Endothelial cell of umbilical vein (primary cell): ENCODE results near the gene TBC1D3C. TPM values are rescaled to one million over a fixed set of nuclear protein-coding genes. Genes with fewer than 3 reads are reported as not detected.
"Not testable (repeated sequence)": the region's sequence is repeated elsewhere in the genome, so short reads cannot be mapped to it uniquely, and the experiment has no call there.

Source experiments
- Bru-seq: library from RNA; stranded (reverse); fragments of 400-500 nt; gene quantifications from one replicate; lab custom pipeline; 2021; lab: Mats Ljungman, UMichigan
- BruChase-seq, 2 experiments: library from RNA; stranded (reverse); fragments of 400-500 nt; gene quantifications; one replicate each; lab custom pipeline; 2021; lab: Mats Ljungman, UMichigan
- BruUV-seq: library from RNA; stranded (reverse); fragments of 400-500 nt; replicated peaks from 2 replicates; lab custom pipeline; 2021; lab: Mats Ljungman, UMichigan
- CTCF ChIA-PET: fragments of 300-600, 350-600 bp; sonication (Branson Sonifier 250); formaldehyde crosslinking; loops from one replicate; lab custom pipeline; 2021; ENCODE audit warnings: antibody characterized with exemption, inconsistent platforms; lab: Charles Lee
- POLR2A ChIA-PET: fragments of 300-600, 350-600 bp; sonication (Branson Sonifier 250); formaldehyde crosslinking; loops from one replicate; lab custom pipeline; 2021; ENCODE audit warnings: antibody characterized with exemption, inconsistent platforms; lab: Charles Lee
- DNase-seq: peaks from one replicate; pipeline ENCODE4 v3.0.0-alpha.2; 2011; ENCODE audit warnings: low read depth, low spot score
- FAIRE-seq: peaks from 2 replicates; lab custom pipeline; 2011; peaks lifted over from hg19 to GRCh38; lab: Jason Lieb, UNC
- H2AFZ ChIP-seq: 2 replicates; pipeline ENCODE4 v1.6.0; 2012; ENCODE audit warnings: low read depth, low read length, control low read depth, inconsistent platforms
- H3K27ac ChIP-seq: 2 replicates; pipeline ENCODE4 v1.5.1; 2011; ENCODE audit warnings: low read depth, mild to moderate bottlenecking, control low read depth, low read length, moderate library complexity; ENCODE audit not compliant: insufficient read depth
- H3K27me3 ChIP-seq, 2 experiments: 2 replicates each; pipeline versions ENCODE4 v1.6.0 to v1.6.1; 2011; ENCODE audit warnings: low read length in 2 of 2, mixed read lengths in 1 of 2; ENCODE audit not compliant: control insufficient read depth in 2 of 2, insufficient read depth in 2 of 2
- H3K36me3 ChIP-seq, 2 experiments: 2 replicates in 1 of 2; 3 replicates in 1 of 2; pipeline ENCODE4 v1.5.1; 2011; ENCODE audit warnings: low read length in 2 of 2, mild to moderate bottlenecking in 1 of 2, moderate library complexity in 1 of 2; ENCODE audit not compliant: control insufficient read depth in 2 of 2, insufficient read depth in 2 of 2; ENCODE audit errors: extremely low read depth in 1 of 2
- H3K4me1 ChIP-seq: 3 replicates; pipeline ENCODE4 v1.5.1; 2011; ENCODE audit warnings: mild to moderate bottlenecking, low read length; ENCODE audit not compliant: control insufficient read depth, insufficient read depth; ENCODE audit errors: extremely low read depth
- H3K4me2 ChIP-seq: 2 replicates; pipeline ENCODE4 v1.6.1; 2011; ENCODE audit warnings: low read length, control low read depth, mixed read lengths; ENCODE audit not compliant: insufficient read depth
- H3K4me3 ChIP-seq, 3 experiments: fragments of 200-600 bp in 1 of 3; sonication (generic), shearing (Covaris generic) in 1 of 3; replicated peaks in 1 of 3; 2 replicates each; pipeline ENCODE4 v1.5.1; 2011 to 2016; ENCODE audit warnings: control low read depth in 3 of 3, low read length in 3 of 3, mild to moderate bottlenecking in 2 of 3, inconsistent platforms in 1 of 3, low read depth in 1 of 3, moderate library complexity in 1 of 3; ENCODE audit not compliant: insufficient read depth in 1 of 3
- H3K79me2 ChIP-seq: 2 replicates; pipeline ENCODE4 v1.6.0; 2012; ENCODE audit warnings: low read length, inconsistent platforms; ENCODE audit not compliant: control insufficient read depth, insufficient read depth
- H3K9ac ChIP-seq: replicated peaks from 2 replicates; pipeline ENCODE3; 2011; ENCODE audit warnings: low read length, control low read depth; ENCODE audit not compliant: insufficient read depth; ENCODE audit errors: extremely low read depth
- H3K9me1 ChIP-seq: replicated peaks from 3 replicates; pipeline ENCODE4 v1.6.0; 2011; ENCODE audit warnings: mild to moderate bottlenecking, low read length; ENCODE audit not compliant: control insufficient read depth, insufficient read depth; ENCODE audit errors: extremely low read depth
- H3K9me3 ChIP-seq: replicated peaks from 2 replicates; pipeline ENCODE4 v1.5.1; 2012; ENCODE audit warnings: low read length, inconsistent platforms; ENCODE audit not compliant: control insufficient read depth, insufficient read depth
- H4K20me1 ChIP-seq: replicated peaks from 2 replicates; pipeline ENCODE3; 2011; ENCODE audit warnings: mild to moderate bottlenecking, low read length; ENCODE audit not compliant: control insufficient read depth, insufficient read depth; ENCODE audit errors: extremely low read depth
- dilution Hi-C: fragments of 300-500 bp; cut with MboI; formaldehyde crosslinking; loops from one replicate; pipeline ENCODE4 v1.15.0; 2019; ENCODE audit warnings: low sequenced_read_pairs; ENCODE audit not compliant: extremely low pct_ligation_motif_present
- intact Hi-C: fragments of 100-400 bp; cut with micrococcal nuclease; formaldehyde crosslinking; loops from one replicate; pipeline ENCODE4 v1.10.0; 2022
- long read RNA-seq: library from polyadenylated mRNA; stranded (forward); transcript quantifications from one replicate; pipeline ENCODE4 v2.0.0, GENCODE V29; 2021
- polyA minus RNA-seq, 3 experiments: library from RNA; depleted of rRNA, polyadenylated mRNA; stranded (reverse); fragments of >200 nt; gene quantifications; 1 replicate in 1 of 3; 2 replicates in 2 of 3; pipeline ENCODE4 v1.2.3, GENCODE V29; 2011
- polyA plus RNA-seq, 4 experiments: library from polyadenylated mRNA; depleted of rRNA in 3 of 4; stranded (reverse) in 3 of 4; unstranded in 1 of 4; fragments of >200 nt; gene quantifications; 2 replicates each; pipeline versions ENCODE4 v1.2.1 to v1.2.3, GENCODE V29; 2011 to 2012; ENCODE audit warnings: missing spikeins in 1 of 4
- total RNA-seq: library from RNA; stranded (reverse); gene quantifications from 2 replicates; pipeline ENCODE4 v1.2.3, GENCODE V29; 2021

The TBC1D3C gene
- total RNA-seq (not detected in 2 replicates), polyA plus RNA-seq (not detected in 2 replicates), polyA minus RNA-seq (not detected in 2 replicates), Bru-seq, nascent RNA (not detected), BruChase-seq, experiment 1, labeled RNA remaining after a 6-hour chase (percentile 18 among the genes with signal in this experiment), BruChase-seq, experiment 2, labeled RNA remaining after a 2-hour chase (percentile 8 among the genes with signal in this experiment)
- not detected in 2 replicates for polyA plus RNA-seq (2011; cell fraction: cytosol; rRNA removed)
- polyA plus RNA-seq (2011; cell fraction: nucleus; rRNA removed): 0.11 TPM in 1 of 2 replicates, not detected in the other
- polyA plus RNA-seq (2012): not detected in 2 replicates
- polyA minus RNA-seq (2011; cell fraction: cytosol; rRNA and poly(A)+ RNA removed): not detected
- not detected in 2 replicates for polyA minus RNA-seq (2011; cell fraction: nucleus; rRNA and poly(A)+ RNA removed)
- long read RNA-seq: 0 reads

GRCh38 chr17:38068534-38068933, at the start of gene TBC1D3C:
TBC1D3C (minus strand) TSS chr17:38068634; CDS start chr17:38067066, 1,568 bp downstream.
- H2AFZ ChIP-seq, H3K4me1 ChIP-seq, H3K4me2 ChIP-seq, H3K4me3 ChIP-seq, H4K20me1 ChIP-seq, POLR2A ChIA-PET, H3K9me3 ChIP-seq, intact Hi-C loops, H3K9me1 ChIP-seq, BruUV-seq, dilution Hi-C loops, H3K79me2 ChIP-seq, DNase-seq, H3K27me3 ChIP-seq, H3K36me3 ChIP-seq, H3K27ac ChIP-seq, FAIRE-seq, CTCF ChIA-PET, H3K9ac ChIP-seq: not testable (repeated sequence)

GRCh38 chr17:38099262-38099661, 30.8 kb upstream of the TBC1D3C start:
- H3K36me3 ChIP-seq, POLR2A ChIA-PET: not testable (repeated sequence)

GRCh38 chr17:38094059-38094694, 25.7 kb upstream of the TBC1D3C start:
- H3K9me3 ChIP-seq, H4K20me1 ChIP-seq, H3K4me1 ChIP-seq, dilution Hi-C loops, BruUV-seq, H3K36me3 ChIP-seq, FAIRE-seq, H3K4me3 ChIP-seq, H3K9me1 ChIP-seq, DNase-seq, H3K79me2 ChIP-seq, POLR2A ChIA-PET, H3K9ac ChIP-seq, H3K27ac ChIP-seq, H3K4me2 ChIP-seq, intact Hi-C loops, CTCF ChIA-PET, H3K27me3 ChIP-seq, H2AFZ ChIP-seq: not testable (repeated sequence)

More at GRCh38 chr17:38099262-38099661, 30.8 kb upstream of the TBC1D3C start:
- BruUV-seq, H3K9me1 ChIP-seq, dilution Hi-C loops, DNase-seq, H3K4me2 ChIP-seq, H3K4me1 ChIP-seq, H3K27ac ChIP-seq, H3K9ac ChIP-seq, H3K27me3 ChIP-seq, H3K4me3 ChIP-seq, H3K79me2 ChIP-seq, H4K20me1 ChIP-seq, intact Hi-C loops, H2AFZ ChIP-seq, FAIRE-seq, CTCF ChIA-PET, H3K9me3 ChIP-seq: not testable (repeated sequence)

- H4K20me1 ChIP-seq, intact Hi-C loops, POLR2A ChIA-PET, CTCF ChIA-PET, FAIRE-seq, H2AFZ ChIP-seq, H3K9me1 ChIP-seq, DNase-seq, BruUV-seq, H3K4me3 ChIP-seq, H3K4me2 ChIP-seq, H3K36me3 ChIP-seq, dilution Hi-C loops, H3K79me2 ChIP-seq, H3K27me3 ChIP-seq, H3K4me1 ChIP-seq, H3K27ac ChIP-seq, H3K9me3 ChIP-seq, H3K9ac ChIP-seq: not testable (repeated sequence)
These were observed 19.7 kb upstream of the TBC1D3C start for GRCh38 chr17:38088120-38088519.
